Fibroblast of lung (primary cell): Measurements from ENCODE around the gene ITGB4.

Source experiments
- EZH2 ChIP-seq: IDR thresholded peaks from 2 replicates; pipeline ENCODE4 v1.5.1; 2012; ENCODE audit warnings: low read length, control low read depth, mild to moderate bottlenecking; ENCODE audit errors: missing control alignments
- TF ChIP-seq, protein P1 (sequence below), 2 donors: IDR thresholded peaks in 1 of 2; conservative IDR thresholded peaks in 1 of 2; 1 replicate in 1 of 2; 2 replicates in 1 of 2; pipeline ENCODE4 v1.5.1; 2011 to 2012; ENCODE audit warnings: low read length in 2 of 2, control low read depth in 1 of 2, inconsistent platforms in 1 of 2, low read depth in 1 of 2, mild to moderate bottlenecking in 1 of 2

DNA sequence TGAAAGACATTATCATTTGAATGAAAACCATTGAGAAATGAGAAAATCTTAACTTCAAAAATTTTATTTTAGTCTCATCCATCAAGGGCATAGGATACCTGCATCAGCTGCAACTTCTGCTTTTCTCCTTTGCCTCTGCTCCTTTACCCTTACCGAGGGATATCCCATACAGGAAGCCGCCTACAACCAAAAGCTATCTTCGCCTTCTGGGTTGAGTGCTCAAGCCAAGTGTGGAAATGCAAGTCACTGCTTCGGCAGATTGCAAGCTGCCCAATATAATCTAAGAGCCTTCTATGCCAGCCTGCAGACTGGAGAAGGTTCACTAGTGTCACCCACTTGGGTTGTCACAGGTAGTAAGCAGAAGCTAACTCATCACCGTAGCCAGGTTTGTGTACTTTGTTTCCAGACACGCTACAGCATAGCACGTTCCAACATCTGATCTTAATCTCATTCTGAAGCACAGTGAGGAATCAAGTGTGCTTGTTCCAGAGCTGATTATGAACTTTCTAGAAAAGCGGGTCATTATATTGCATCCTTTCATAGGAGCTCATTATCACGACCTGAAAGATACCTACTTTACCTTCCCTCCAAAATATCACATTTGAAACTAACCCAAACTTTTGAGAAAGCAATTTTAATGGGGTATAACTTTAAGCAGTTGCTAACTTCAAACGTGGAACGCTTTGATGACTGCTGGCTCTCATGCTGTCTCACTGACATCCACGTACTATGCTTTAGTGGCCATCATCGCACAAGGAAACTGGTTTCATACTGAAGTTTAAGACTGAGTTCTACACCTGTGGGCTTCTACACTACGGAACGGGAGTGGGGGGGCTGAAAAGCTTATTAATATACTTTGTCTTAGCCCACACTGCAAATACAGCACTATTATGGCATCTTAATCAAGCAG lies 55.4 kb downstream of the ITGB4 start:
- TF ChIP-seq, protein P1, sequence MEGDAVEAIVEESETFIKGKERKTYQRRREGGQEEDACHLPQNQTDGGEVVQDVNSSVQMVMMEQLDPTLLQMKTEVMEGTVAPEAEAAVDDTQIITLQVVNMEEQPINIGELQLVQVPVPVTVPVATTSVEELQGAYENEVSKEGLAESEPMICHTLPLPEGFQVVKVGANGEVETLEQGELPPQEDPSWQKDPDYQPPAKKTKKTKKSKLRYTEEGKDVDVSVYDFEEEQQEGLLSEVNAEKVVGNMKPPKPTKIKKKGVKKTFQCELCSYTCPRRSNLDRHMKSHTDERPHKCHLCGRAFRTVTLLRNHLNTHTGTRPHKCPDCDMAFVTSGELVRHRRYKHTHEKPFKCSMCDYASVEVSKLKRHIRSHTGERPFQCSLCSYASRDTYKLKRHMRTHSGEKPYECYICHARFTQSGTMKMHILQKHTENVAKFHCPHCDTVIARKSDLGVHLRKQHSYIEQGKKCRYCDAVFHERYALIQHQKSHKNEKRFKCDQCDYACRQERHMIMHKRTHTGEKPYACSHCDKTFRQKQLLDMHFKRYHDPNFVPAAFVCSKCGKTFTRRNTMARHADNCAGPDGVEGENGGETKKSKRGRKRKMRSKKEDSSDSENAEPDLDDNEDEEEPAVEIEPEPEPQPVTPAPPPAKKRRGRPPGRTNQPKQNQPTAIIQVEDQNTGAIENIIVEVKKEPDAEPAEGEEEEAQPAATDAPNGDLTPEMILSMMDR (conservative IDR thresholded peaks at IDR 0.05 in 1 of 2, IDR thresholded peaks at IDR 0.05 in 1 of 2; ENCODE audit: low read depth in 1 of 2, low read length in 2 of 2): no peak
- TF ChIP-seq EZH2: no peak
